HG02870 (cell line): ENCODE data around the gene PPIL1.
"Not testable (repeated sequence)": the region's sequence is repeated elsewhere in the genome, so short reads cannot be mapped to it uniquely, and the experiment has no call there.

Experiments
- ATAC-seq: cut with Tn5 transposase; IDR thresholded peaks from one replicate; pipeline ENCODE4 v1.9.1; 2021; ENCODE audit warnings: mild to moderate bottlenecking, moderate library complexity; ENCODE audit not compliant: unreplicated experiment

The PPIL1 gene

GRCh38 chr6:36817176-36817817 lies 57.3 kb downstream of the PPIL1 start:
- no peak for ATAC-seq

- ATAC-seq = no peak
These were observed 58.5 kb downstream of the PPIL1 start for GRCh38 chr6:36815962-36816735.

- ATAC-seq = no peak
These were observed 60.4 kb downstream of the PPIL1 start for GRCh38 chr6:36814249-36814648.

GRCh38 chr6:36813526-36813925 lies 61.1 kb downstream of the PPIL1 start:
- ATAC-seq = no peak

- ATAC-seq = not testable (repeated sequence)
These were observed 61.6 kb downstream of the PPIL1 start for GRCh38 chr6:36813047-36813446.

GRCh38 chr6:36809941-36810803 lies 64.4 kb downstream of the PPIL1 start:
- no peak for ATAC-seq

- no peak for ATAC-seq
These were observed 65.4 kb downstream of the PPIL1 start for GRCh38 chr6:36809156-36809555.

GRCh38 chr6:36808634-36809033 lies 66.0 kb downstream of the PPIL1 start:
- ATAC-seq = no peak

- no peak for ATAC-seq
These were observed 66.9 kb downstream of the PPIL1 start for GRCh38 chr6:36807750-36808149.

- no peak for ATAC-seq
These were observed 67.5 kb downstream of the PPIL1 start for GRCh38 chr6:36807143-36807542.

GRCh38 chr6:36805917-36806316 lies 68.7 kb downstream of the PPIL1 start:
- no peak for ATAC-seq

- ATAC-seq = no peak
These were observed 69.4 kb downstream of the PPIL1 start for GRCh38 chr6:36805096-36805797.
